Loucy (cell line): ENCODE data around the gene HEPN1.

ENCODE experiments used
- H2AFZ ChIP-seq: fragments of 200-600 bp; sonication (generic); 2 replicates; pipeline ENCODE4 v1.6.0; 2016; ENCODE audit warnings: antibody characterized with exemption, mild to moderate bottlenecking, low read length, moderate library complexity
- H3F3A ChIP-seq: fragments of 200-600 bp; 2 replicates; pipeline ENCODE4 v1.6.0; 2016; ENCODE audit warnings: antibody characterized with exemption, low read depth, mild to moderate bottlenecking
- H3K27me3 ChIP-seq: fragments of 200-600 bp; sonication (generic); 2 replicates; pipeline ENCODE4 v1.6.1; 2014; ENCODE audit warnings: low read length, mild to moderate bottlenecking; ENCODE audit not compliant: insufficient read depth, poor library complexity, severe bottlenecking
- H3K36me3 ChIP-seq: fragments of 200-600 bp; sonication (generic); 2 replicates; pipeline ENCODE4 v1.6.1; 2016; ENCODE audit warnings: low read length; ENCODE audit not compliant: insufficient read depth
- H3K4me1 ChIP-seq: fragments of 200-600 bp; sonication (generic); 2 replicates; pipeline ENCODE4 v1.5.1; 2014; ENCODE audit warnings: low read length, mild to moderate bottlenecking; ENCODE audit not compliant: insufficient read depth, poor library complexity, severe bottlenecking
- H3K4me2 ChIP-seq: fragments of 200-600 bp; sonication (generic); 2 replicates; pipeline ENCODE4 v1.6.0; 2014; ENCODE audit warnings: antibody characterized with exemption, low read length, low read depth, mild to moderate bottlenecking; ENCODE audit not compliant: poor library complexity, severe bottlenecking
- H3K4me3 ChIP-seq: fragments of 200-600 bp; sonication (generic); 2 replicates; pipeline ENCODE4 v1.5.1; 2014; ENCODE audit warnings: low read length, mild to moderate bottlenecking, mixed read lengths; ENCODE audit not compliant: poor library complexity, severe bottlenecking
- H3K79me2 ChIP-seq: fragments of 200-600 bp; sonication (generic); 2 replicates; pipeline ENCODE4 v1.6.1; 2014; ENCODE audit warnings: low read length; ENCODE audit not compliant: insufficient read depth
- H3K9ac ChIP-seq: fragments of 200-600 bp; sonication (generic); 2 replicates; pipeline ENCODE4 v1.6.0; 2014; ENCODE audit warnings: mild to moderate bottlenecking, low read depth, low read length, moderate library complexity; ENCODE audit not compliant: poor library complexity, severe bottlenecking
- H3K9me2 ChIP-seq: fragments of 200-600 bp; sonication (generic); replicated peaks from 2 replicates; pipeline ENCODE4 v1.6.1; 2016; ENCODE audit warnings: low read depth, low read length, mixed read lengths
- H3K9me3 ChIP-seq: fragments of 200-600 bp; sonication (generic); 2 replicates; pipeline ENCODE4 v1.6.1; 2014; ENCODE audit warnings: mild to moderate bottlenecking, antibody characterized with exemption, low read length, low read depth; ENCODE audit not compliant: insufficient read depth
- H4K20me1 ChIP-seq: fragments of 200-600 bp; sonication (generic); 2 replicates; pipeline ENCODE4 v1.6.0; 2014; ENCODE audit warnings: antibody characterized with exemption, low read length, mild to moderate bottlenecking; ENCODE audit not compliant: insufficient read depth, poor library complexity, severe bottlenecking
- CTCF ChIP-seq: fragments of 200-600 bp; sonication (generic); conservative IDR thresholded peaks from 2 replicates; pipeline ENCODE4 v1.5.1; 2014; ENCODE audit warnings: mild to moderate bottlenecking, antibody characterized with exemption, low read length
- EZH2phosphoT487 ChIP-seq: fragments of 200-600 bp; IDR thresholded peaks from 2 replicates; pipeline ENCODE4 v1.6.1; 2018; ENCODE audit warnings: antibody characterized with exemption, mild to moderate bottlenecking, moderate library complexity, borderline replicate concordance

The HEPN1 gene

GRCh38 chr11:124943254-124943616 lies 24.2 kb downstream of the HEPN1 start:
- Histone ChIP-seq H3K9me3 (no peaks in the 10 kb centered on the region), H4K20me1 (no peaks in the 10 kb centered on the region), H3K36me3 (no peaks in the 10 kb centered on the region), H3K4me1 (peaks cover 20% of the 10 kb centered on the region), H3F3A (no peaks in the 10 kb centered on the region), H3K4me2 (peak overlapping the region; percentile 57), H3K27me3 (no peaks in the 10 kb centered on the region), H2AFZ (peak overlapping the region; percentile 92; the same call in 1 of the 2 replicates), H3K9ac (peak overlapping the region; percentile 65), H3K4me3 (no peak overlapping the region), H3K9me2 (no peaks in the 10 kb centered on the region), H3K79me2 (no peaks in the 10 kb centered on the region)
- no peak for TF ChIP-seq EZH2phosphoT487
- no peak for TF ChIP-seq CTCF

- no peaks in the 10 kb centered on the region for H3K9me3 ChIP-seq
- peak overlapping the region; percentile 65 for H3K9ac ChIP-seq
- H3K36me3 ChIP-seq, result no peaks in the 10 kb centered on the region
- H2AFZ ChIP-seq, result peak overlapping the region; percentile 92
- H3K4me3 ChIP-seq, result peak overlapping the region; percentile 29
- H3K27me3 ChIP-seq, result no peaks in the 10 kb centered on the region
- TF ChIP-seq EZH2phosphoT487, result no peak
- TF ChIP-seq CTCF, result no peak
- peak overlapping the region; percentile 57 for H3K4me2 ChIP-seq
- peaks cover 20% of the 10 kb centered on the region for H3K4me1 ChIP-seq
- no peaks in the 10 kb centered on the region for H3K79me2 ChIP-seq
- H4K20me1 ChIP-seq, result no peaks in the 10 kb centered on the region
- no peaks in the 10 kb centered on the region for H3K9me2 ChIP-seq
- no peaks in the 10 kb centered on the region for H3F3A ChIP-seq
Observed at GRCh38 chr11:124943741-124944140, 24.7 kb downstream of the HEPN1 start.

- no peaks in the 10 kb centered on the region for H4K20me1 ChIP-seq
- H3K9ac ChIP-seq, result no peak overlapping the region
- TF ChIP-seq CTCF (no peak), EZH2phosphoT487 (no peak)
- H2AFZ ChIP-seq, result no peak overlapping the region
- no peak overlapping the region for H3K4me3 ChIP-seq
- no peaks in the 10 kb centered on the region for H3K9me3 ChIP-seq
- H3K4me1 ChIP-seq, result peaks cover 22% of the 10 kb centered on the region
- H3K36me3 ChIP-seq, result no peaks in the 10 kb centered on the region
- H3F3A ChIP-seq, result no peaks in the 10 kb centered on the region
- no peaks in the 10 kb centered on the region for H3K79me2 ChIP-seq
- no peaks in the 10 kb centered on the region for H3K9me2 ChIP-seq
- no peaks in the 10 kb centered on the region for H3K27me3 ChIP-seq
- no peak overlapping the region for H3K4me2 ChIP-seq
Observed at GRCh38 chr11:124944565-124944964, 25.5 kb downstream of the HEPN1 start.
